BJ (cell line): ENCODE measurements around the gene DSTYK. TPM values are rescaled to one million over a fixed set of nuclear protein-coding genes. Genes with fewer than 3 reads are reported as not detected.

Source experiments
- CTCF ChIA-PET: fragments of 350-600 bp; formaldehyde crosslinking; extraction: SDS; loops from one replicate; lab custom pipeline; 2021; ENCODE audit warnings: antibody characterized with exemption, inconsistent platforms; lab: Yijun Ruan, JAX
- POLR2A ChIA-PET: fragments of 300-600 bp; sonication (Branson Sonifier 250); formaldehyde crosslinking; extraction: SDS; loops from one replicate; lab custom pipeline; 2021; ENCODE audit warnings: antibody characterized with exemption; lab: Charles Lee
- DNase-seq: peaks from one replicate; pipeline ENCODE4 v3.0.0-alpha.2; 2011; ENCODE audit warnings: low read depth
- H3K27me3 ChIP-seq: 2 replicates; pipeline ENCODE4 v1.6.0; 2011; ENCODE audit warnings: low read length; ENCODE audit not compliant: control insufficient read depth, insufficient read depth
- H3K36me3 ChIP-seq: 2 replicates; pipeline ENCODE4 v1.5.1; 2011; ENCODE audit warnings: low read length; ENCODE audit not compliant: control insufficient read depth, insufficient read depth
- H3K4me3 ChIP-seq: 2 replicates; pipeline ENCODE4 v1.5.1; 2011; ENCODE audit warnings: low read depth, mild to moderate bottlenecking, control low read depth, low read length
- polyA plus RNA-seq: library from polyadenylated mRNA; depleted of rRNA; stranded (reverse); fragments of >200 nt; gene quantifications from 2 replicates; pipeline ENCODE4 v1.2.3, GENCODE V29; 2011
- TF ChIP-seq, protein P1 (sequence below): IDR thresholded peaks from 2 replicates; pipeline ENCODE4 v1.5.1; 2011; ENCODE audit warnings: low read depth, mild to moderate bottlenecking, control low read depth, inconsistent platforms, low read length, moderate library complexity; ENCODE audit not compliant: insufficient read depth

Gene DSTYK
- polyA plus RNA-seq, 1 experiment, result 9.7 TPM

GRCh38 chr1:205232127-205232820, 20.8 kb upstream of the DSTYK start:
- DNase-seq, result no peak

DNA sequence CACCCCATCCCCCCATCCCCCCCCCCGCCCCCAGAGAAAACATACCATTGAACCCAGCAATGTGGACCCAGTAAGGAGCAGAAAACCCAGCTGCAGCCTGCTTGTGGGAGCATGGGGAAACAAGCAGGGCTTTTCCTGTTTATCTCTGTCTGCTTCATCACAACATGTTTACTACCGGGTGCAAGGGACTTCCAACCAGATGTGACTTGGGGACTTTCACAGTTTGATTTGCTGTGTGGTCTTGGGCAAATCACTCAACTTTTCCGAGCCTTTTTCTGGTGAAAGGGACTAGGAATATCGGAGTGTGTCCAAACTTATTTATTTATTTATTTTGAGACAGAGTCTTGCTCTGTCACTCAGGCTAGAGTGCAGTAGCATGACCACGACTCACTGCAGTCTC, 19.5 kb upstream of the DSTYK start:
- Histone ChIP-seq H3K36me3 (no peaks in the 10 kb centered on the region), H3K27me3 (no peaks in the 10 kb centered on the region), H3K4me3 (no peak overlapping the region)
- TF ChIP-seq, protein P1, sequence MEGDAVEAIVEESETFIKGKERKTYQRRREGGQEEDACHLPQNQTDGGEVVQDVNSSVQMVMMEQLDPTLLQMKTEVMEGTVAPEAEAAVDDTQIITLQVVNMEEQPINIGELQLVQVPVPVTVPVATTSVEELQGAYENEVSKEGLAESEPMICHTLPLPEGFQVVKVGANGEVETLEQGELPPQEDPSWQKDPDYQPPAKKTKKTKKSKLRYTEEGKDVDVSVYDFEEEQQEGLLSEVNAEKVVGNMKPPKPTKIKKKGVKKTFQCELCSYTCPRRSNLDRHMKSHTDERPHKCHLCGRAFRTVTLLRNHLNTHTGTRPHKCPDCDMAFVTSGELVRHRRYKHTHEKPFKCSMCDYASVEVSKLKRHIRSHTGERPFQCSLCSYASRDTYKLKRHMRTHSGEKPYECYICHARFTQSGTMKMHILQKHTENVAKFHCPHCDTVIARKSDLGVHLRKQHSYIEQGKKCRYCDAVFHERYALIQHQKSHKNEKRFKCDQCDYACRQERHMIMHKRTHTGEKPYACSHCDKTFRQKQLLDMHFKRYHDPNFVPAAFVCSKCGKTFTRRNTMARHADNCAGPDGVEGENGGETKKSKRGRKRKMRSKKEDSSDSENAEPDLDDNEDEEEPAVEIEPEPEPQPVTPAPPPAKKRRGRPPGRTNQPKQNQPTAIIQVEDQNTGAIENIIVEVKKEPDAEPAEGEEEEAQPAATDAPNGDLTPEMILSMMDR, result no peak
- no peak for DNase-seq
- ChIA-PET CTCF (interaction anchor here (8.7 kb wide), 1 partner anchor 27 kb away, joined by 106 read pairs; no protein-coding TSS in a partner anchor), POLR2A (no interaction called here)

More at GRCh38 chr1:205232127-205232820, 20.8 kb upstream of the DSTYK start:
- Histone ChIP-seq H3K27me3 (no peaks in the 10 kb centered on the region), H3K4me3 (no peak overlapping the region), H3K36me3 (no peaks in the 10 kb centered on the region)
- TF ChIP-seq, protein P1, result no peak
- ChIA-PET CTCF (interaction anchor here (1.4 to 8.7 kb wide), 2 partner anchors 11 to 26 kb away, joined by 3 to 106 read pairs; no protein-coding TSS in a partner anchor), POLR2A (no interaction called here)

- ChIA-PET CTCF (interaction anchor here (0.6 to 8.7 kb wide), 10 partner anchors 9 to 248 kb away, joined by 3 to 106 read pairs (median 8); no protein-coding TSS in a partner anchor), POLR2A (no interaction called here)
- no peaks in the 10 kb centered on the region for H3K36me3 ChIP-seq
- TF ChIP-seq, protein P1, result no peak
- H3K27me3 ChIP-seq, result peaks cover 2% of the 10 kb centered on the region; the same call in 1 of the 2 replicates
- DNase-seq, result no peak
- no peak overlapping the region for H3K4me3 ChIP-seq
These were observed 18.6 kb upstream of the DSTYK start for GRCh38 chr1:205229916-205230700.

GRCh38 chr1:205229399-205229871, 17.9 kb upstream of the DSTYK start:
- Histone ChIP-seq H3K36me3 (no peaks in the 10 kb centered on the region), H3K27me3 (peaks cover 2% of the 10 kb centered on the region; the same call in 1 of the 2 replicates), H3K4me3 (0 out of 2 replicates have a peak overlapping the region, but pooled peaks have one; percentile 12)
- TF ChIP-seq, protein P1, result 0 out of 2 replicates have a peak, but pooled peaks have one; percentile 22
- no peak for DNase-seq
- ChIA-PET CTCF (interaction anchor here (0.6 to 8.7 kb wide), 13 partner anchors 9 to 254 kb away, joined by 3 to 106 read pairs (median 4); no protein-coding TSS in a partner anchor), POLR2A (no interaction called here)
